Activated CD4-positive, alpha-beta T cell treated with anti-CD3 and anti-CD28 coated beads for 4 hours (primary cell): ENCODE results near the gene AQP6.
"Not testable (repeated sequence)": the region's sequence is repeated elsewhere in the genome, so short reads cannot be mapped to it uniquely, and the experiment has no call there.

Experiments
- DNase-seq, 2 donors: peaks; one replicate each; pipeline ENCODE4 v3.0.0-alpha.2; 2020

AQP6 gene

DNA sequence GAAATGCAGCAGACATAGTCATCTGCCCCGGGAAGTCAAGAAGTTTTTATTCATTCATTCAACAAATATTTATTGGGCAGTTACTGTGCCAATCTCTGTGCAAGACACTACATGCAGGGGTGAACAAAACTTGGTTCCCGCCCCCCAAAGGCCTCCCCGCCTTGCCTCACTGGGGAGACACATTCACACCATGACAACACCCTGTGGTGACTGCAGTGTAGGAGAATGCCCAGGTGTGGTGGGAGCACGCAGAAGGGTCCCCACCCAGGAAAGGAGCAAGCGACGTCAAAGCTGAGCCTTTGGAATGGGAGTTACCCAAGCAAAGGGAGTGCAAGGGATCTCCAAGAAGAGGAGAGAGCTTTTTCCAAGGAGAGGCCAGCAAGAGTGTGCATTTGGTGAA lies 1.6 kb upstream of the AQP6 start:
- no peak for DNase-seq

DNA sequence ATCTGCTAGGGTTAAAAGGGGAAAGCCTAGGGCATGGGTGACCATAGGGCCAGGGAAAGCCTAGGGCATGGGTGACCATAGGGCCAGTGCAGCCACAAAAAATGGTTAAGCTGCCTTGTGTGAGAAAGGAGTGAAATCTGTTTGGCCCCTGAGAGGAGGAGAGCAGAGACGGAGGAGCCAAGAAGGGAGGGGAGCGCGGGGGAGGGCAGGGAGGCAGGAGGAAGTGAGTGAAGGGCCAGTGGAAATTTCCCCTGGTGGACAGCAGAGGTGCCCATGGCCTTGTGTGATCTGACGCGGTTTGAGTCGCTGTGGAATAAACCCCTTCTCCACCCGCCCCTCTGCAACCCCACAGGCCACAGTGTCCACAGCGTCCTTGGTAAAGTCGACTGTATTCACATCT lies 618 bp upstream of the AQP6 start:
- no peak for DNase-seq

DNA sequence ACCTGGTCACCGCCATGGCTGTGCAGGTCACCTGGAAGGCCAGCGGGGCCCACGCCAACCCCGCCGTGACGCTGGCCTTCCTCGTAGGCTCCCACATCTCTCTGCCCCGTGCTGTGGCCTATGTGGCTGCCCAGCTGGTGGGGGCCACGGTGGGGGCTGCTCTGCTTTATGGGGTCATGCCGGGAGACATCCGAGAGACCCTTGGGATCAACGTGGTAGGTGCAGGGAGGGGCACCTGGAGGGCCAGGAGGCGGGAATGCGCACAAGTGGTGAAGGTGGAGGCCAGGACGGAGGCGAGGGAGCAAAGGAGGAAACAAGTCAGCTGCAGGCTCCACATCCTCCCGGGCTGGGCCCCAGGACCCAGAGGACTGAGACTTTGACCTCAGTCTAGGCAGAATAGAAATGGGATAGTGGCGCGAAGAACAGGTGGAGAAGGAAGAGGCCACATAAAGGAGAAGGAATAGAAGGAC lies 649 bp downstream of the AQP6 start:
- DNase-seq, result no peak

DNA sequence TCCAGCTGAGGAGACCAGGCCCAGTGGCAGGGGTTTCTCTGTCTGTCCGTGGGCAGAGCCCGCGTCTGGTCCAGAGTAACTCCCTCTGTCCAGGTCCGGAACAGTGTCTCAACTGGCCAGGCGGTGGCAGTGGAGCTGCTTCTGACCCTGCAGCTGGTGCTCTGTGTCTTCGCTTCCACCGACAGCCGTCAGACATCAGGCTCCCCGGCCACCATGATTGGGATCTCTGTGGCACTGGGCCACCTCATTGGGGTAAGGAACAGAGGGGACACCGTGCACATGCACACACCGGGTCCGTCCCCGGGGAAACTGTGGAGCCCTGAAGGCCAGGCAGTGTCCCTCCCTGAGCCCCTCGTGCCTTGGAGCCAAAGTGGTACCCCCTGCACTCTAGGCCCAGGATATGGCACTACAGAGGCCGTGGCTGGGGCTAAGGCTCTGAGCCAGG lies 1.5 kb downstream of the AQP6 start:
- no peak for DNase-seq

DNA sequence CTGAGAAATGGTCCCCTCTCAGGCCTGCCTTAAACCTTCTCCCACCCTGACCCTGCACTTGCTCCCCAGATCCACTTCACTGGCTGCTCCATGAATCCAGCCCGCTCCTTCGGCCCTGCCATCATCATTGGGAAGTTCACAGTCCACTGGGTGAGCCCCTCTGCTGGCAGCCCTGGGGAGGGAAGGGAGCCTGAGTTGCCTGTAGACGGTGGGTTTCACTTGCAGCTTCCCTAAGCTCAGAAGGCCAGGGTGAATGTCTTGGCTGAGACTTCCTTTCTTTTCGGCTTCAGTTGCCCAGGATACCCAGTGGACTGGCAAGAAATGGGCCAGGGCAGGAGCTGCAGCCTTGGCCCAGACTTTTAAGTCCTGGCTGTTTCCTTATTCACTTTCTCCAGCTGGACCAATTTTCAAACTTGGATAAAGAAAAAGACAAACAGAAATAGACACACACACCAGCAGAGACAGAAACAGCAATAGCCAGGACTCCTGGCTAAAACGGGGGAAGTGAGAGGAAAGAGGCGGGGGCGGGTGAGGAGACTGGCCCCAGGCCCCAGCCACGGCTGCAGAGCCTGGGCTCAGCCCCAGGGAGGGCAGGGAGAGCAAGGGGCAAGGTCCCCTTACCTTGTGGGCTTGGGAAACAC lies 2.0 kb downstream of the AQP6 start:
- no peak for DNase-seq

DNA sequence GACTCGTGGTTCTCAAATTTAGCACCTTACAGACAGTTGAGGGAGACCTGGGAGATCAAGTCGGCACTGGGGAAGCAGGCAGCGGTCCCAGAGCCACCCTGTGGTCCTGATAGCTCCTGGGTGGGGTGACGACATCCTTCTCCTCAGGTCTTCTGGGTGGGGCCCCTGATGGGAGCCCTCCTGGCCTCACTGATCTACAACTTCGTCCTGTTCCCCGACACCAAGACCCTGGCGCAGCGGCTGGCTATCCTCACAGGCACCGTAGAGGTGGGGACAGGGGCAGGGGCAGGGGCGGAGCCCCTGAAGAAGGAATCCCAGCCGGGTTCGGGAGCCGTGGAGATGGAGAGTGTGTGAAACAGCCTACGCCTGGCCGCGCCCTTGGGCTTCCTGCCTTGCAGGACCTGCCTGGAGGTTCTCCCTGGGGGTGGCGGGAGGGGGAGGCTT lies 2.6 kb downstream of the AQP6 start:
- no peak for DNase-seq

DNA sequence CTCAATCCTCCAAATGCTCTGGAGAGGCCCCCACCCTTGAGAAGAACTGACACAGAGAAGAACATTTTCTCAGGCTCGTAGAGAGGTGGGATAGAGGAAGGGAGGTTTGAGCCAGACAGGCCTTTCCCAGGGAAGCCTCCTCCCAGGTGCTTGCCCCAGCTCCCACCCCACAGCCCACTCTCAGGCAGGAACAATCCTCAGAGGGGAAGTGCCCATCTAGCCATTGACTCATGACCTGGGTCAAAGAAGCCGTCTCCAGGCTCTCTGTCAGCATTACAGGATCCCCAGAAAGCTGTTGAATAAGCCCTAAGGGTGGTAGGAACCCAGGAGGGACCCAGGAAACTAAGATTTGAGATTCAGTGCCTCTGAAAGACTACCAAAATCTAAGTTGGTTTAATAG lies 3.8 kb downstream of the AQP6 start:
- DNase-seq, result no peak

DNA sequence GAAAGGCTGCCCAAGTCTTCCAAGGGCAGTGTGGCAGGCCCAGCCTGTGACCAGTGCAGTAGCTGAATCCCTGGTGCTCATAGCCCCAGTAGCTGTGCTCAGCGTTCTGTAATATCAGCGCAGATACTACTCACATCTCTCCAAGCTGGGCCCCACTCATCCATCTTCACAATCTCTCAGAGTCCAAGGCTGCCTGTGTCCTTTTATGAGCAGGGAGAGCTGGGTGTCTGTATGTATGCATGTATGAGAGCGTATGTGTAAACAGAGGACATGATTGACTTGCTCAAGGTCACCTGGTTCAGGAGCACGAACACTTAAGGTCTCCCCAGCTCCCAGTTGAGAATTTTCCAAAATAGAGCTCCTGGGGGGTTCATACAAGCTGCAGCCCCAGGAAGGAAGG lies 5.4 kb downstream of the AQP6 start:
- no peak for DNase-seq

DNA sequence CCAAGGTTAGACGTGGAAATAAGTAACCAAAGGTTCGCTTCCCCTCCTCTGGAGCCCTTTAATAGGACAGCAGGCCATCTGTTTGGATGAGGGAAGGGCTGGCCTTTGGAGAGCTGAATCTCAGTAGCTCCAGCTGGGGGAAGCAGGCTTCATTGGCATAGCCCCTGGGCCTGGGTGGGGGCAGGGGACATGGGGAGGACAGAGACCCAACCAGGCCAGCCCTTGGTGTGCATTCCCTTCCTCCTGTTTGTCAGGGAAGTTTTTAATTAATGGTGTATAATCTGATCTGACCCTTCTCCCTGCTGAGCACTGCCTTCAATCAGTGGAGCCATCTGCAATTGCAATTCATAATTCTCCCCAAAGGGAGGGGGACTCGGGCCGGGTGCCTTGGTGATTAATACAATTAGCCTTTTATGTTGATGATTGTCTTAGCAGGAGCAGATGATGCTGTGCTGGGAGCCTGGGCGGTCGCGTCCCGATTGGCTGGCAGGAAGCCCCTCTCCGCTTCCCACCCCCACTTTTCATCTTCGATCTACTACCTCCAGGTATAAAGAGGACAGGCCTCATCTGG lies 6.4 kb downstream of the AQP6 start:
- DNase-seq, result no peak

DNA sequence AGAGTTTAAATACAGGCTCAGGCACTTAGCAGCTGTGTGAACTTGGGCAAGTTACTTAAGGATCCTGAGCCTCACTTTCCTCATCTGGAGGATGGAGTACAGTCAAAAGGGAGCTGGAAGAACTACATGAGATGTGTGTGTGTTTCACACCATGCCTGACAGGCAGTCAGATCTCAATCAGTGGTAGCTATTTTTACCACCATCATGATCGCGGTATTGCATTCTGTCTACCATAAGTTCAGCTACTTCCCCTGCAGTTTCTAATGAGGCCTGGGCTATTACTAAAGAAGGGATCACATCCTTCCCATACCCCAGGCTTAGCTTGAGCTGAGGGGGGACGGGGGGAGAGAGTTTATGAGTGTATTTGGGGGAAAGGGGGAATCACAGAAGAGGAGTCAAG lies 7.0 kb downstream of the AQP6 start:
- no peak for DNase-seq

DNA sequence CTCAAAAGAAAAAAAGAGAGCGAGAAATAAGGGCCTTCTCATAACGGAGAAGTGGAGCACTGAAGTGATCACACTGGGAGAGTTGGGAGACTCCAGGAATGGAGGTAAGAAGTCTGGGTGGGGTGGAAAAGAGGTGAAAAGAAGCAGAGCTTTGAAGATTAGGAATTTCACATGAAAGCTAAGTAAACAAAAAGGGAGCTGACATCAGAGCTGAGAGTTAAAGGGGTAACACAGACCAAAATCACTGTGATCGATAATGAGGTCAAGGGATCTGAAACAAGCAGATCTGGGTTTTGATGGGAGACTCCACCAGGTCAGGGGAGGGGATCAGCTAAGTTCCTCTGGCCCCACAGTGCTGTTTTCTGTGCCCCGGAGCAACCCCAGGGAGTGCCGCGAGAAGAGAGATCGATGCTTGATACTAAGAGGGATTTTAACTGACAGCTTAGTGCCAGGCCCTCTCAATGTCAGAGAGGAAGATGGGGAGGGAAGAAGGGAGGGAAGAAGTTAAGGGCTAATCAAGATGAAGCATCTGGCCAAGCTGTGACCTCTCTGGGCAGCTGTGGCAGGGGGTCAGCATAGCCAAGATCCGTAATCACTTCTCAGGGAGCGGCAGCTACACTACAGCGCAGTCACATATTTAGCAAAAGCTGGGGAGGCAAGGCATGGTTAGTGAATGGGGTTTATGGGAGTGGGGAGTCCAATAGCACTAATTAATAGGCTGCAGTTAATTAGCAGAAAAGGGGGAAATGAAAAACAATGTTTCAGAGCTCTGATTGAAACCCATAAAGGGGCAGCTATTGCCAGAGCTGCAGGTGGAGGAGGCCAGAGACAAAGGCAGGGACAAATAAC lies 8.0 kb downstream of the AQP6 start:
- no peak for DNase-seq

DNA sequence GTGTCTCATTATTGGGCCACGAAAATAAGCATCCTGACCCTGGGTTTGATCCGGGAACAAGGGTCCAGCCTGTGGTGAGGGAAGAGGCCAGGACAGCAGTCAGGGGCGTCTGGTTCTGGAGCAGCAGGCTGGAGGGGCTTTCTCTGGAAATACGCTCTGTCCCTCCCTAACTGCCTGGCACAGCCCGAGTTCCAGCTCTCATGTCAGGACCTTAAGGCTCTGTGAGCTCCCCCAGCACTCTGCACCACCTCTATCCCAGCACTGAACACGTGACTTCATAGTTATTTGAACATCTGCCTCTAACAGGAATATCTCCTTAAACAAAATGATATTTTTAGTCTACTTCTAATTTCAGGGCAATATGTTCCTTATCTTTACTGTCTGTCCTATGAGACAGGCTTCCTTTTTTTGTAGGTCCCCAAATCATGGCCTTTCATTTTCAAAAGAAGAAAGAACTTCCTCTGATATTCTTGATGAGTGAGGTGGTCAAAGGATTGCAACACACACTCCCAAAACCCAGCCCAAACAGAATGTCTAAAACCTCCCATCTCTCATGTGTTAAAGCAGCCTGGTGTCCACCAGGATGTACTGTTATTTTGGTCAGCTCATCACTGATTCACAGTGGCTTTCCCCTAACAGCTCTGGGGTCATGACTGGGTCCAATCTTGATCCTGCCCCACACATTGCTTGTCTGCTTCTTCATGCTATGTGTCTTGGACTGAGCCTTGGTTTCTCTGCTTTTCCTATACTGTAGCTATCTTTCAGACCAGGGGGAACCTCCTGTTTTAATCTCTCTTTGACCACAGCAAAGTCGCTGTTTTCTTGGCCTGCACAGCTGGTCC lies 9.7 kb downstream of the AQP6 start:
- no peak for DNase-seq

DNA sequence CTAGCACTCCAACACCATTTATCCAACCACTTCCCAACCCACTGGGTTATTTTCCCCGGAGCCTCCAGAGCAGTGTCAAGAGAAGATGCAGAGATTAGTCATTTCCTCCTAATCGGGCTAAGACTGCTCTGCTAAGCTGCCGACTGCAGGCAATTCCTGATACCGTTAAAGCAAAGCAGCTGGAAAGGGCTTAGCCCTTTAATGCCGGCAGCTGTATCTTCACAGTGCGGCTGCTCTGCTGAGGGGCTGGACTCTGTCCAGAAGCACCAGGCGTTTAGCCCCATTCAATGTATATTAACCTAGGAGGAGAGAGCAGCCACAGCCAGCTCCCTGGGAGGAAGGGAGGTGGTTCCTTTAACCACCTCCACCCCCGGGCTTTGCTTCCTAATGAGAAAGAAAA lies 11.1 kb downstream of the AQP6 start:
- no peak for DNase-seq

DNA sequence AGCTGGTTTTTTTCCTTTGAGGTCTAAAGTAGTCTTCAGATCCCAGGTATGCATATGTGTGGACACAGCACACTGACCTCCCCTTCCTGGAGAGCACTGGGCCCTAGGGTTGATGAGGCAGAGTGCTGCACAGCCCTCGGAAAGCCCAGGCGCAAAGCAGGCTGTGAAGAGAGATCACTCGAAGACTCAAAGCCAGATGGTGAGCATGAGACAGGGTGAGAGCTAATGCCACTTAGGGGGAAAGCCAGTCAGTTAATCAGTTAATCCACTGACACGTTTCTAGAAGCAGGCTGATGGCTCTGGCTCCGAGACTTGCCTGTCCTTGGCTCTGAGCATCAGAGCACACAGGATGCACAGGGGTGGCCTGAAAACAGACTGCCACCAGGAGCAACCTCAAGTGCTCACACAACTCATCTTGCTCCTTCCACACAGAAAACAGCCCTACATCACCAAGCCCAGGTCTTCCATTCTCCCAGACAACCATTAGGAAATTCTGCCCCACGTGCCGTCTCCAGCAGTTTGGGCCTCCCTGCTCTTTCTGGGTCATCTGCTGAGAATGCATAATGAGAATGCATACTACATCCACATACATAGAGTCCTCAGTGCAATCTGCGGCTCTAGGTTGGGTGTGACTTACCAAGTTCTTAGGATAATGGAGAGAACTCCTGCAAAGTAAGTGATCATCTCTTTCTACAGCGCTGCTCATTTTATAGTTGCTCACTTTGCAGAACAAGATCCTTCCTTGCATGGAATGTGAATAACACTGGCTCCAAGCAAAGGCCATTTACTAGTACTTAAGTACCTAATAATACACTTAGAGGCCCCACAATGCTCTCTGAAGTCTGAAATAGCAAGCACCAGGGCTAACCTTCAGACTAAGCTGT lies 12.0 kb downstream of the AQP6 start:
- DNase-seq, result no peak

DNA sequence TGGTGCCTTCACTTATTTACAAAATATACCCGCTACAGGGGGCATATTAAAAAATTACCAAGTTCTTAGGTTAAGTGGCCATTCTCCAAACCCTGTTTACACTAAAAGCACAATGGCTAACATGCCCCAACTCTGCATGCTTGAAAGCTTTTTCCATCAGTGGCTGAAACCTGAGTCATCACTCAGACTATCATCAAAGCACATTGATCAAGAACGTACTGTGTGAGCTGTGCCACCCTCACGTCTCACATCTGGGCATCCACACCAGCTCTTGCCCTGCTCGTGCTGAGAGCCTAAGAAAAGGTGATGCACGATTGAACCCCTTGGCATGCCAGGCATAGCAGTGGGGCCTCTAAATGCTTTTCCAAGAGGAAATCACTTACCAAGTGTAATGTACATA lies 13.2 kb downstream of the AQP6 start:
- no peak for DNase-seq

DNA sequence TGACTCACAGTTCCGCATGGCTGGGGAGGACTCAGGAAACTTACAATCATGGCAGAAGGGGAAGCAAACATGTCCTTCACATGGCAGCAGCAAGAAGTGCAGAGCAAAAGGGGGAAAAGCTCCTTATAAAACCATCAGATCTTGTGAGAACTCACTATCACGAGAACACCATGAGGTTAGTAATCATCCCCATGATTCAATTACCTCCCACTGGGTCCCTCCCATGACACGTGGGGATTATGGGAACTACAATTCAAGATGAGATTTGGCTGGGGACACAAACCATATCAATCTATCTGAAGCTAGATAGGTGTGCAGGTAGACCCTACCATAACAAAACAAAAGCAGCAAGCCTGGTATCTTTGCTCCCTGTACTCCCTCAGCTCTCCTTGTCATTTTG lies 13.7 kb downstream of the AQP6 start:
- not testable (repeated sequence) for DNase-seq

DNA sequence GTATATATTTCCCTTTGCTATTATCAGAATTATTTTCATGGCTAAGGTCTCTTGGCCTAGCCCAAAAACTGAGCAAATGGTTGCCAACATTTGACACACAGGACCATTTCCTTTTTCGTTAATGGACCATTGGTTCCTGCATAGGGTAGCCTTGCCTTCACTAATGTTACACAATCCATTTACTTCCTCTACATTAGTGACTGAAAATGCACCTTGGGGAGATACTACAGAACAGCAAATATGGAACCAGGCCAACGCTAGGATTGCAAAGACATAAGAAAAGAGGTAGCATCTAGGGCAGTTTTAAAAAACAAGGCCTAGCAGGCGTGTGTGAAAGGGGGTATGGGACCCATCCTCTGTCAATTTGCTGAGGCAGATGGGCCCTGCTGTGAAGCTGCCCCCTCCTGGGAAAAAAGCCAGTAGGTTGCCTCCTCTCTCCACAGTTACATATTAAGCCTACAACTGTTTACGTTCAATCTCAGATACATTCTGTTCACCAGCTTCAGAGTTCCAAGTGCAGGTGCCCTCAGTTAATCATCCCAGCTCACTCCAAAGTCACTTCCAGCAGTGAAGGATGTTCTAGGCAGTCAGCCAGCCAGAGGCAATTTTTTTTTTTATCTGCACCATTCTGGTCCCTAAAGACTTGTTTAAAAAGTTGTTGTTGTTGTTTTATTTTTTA lies 15.0 kb downstream of the AQP6 start:
- no peak for DNase-seq

DNA sequence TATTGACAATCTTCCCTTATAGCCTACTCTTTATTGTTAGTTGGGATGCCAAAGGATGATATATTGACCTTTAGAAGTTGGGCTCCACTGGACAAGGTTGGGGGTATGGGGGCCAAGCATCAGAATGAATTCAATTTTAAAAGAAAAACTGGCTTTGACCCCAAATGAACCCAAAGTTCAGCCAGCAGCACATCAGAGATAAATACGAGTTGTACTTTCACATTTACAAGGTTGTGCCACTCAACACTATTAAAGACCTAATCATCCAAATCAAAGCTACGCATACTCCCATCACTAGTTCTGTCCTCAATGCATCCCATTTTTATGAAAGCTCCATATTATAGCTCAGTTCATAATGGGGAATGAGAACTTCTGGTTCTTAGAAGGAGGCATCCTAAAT lies 16.7 kb downstream of the AQP6 start:
- DNase-seq, result not testable (repeated sequence)

DNA sequence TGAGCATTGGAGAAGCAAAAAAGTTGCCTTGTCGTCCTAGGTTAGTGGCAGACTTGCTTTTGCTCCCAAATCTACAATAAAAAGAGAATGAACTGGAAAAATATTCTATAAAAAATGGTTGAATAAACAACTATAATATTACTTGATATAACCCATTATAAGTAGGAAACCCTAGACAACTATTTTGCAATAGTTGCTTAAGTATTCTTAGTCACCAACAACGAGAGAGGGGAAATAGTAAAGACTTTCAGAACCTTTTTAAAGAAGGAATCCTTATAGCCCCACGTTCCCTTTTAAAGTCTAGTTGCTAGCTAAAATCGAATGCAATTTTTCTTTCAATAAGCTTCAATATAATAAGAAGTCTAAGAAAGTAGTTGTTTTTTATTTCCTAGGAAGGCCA lies 17.5 kb downstream of the AQP6 start:
- no peak for DNase-seq

DNA sequence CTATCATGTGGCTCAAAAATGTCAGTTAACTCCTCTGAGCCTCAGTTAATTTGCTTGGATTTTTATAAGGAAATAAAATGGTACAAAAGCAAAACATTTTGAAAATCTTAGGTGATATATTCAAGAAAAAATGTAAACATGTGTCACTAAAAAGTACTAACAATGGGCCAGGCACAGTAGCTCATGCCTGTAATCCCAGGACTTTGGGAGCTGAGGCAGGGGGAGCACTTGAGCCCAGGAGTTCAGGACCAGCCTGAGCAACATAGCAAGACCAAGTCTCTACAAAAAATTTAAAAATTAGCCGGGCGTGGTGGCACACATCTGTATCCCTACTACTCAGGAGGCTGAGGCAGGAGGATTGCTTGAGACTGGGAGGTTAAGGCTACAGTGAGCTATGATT lies 25.7 kb downstream of the AQP6 start:
- no peak for DNase-seq

DNA sequence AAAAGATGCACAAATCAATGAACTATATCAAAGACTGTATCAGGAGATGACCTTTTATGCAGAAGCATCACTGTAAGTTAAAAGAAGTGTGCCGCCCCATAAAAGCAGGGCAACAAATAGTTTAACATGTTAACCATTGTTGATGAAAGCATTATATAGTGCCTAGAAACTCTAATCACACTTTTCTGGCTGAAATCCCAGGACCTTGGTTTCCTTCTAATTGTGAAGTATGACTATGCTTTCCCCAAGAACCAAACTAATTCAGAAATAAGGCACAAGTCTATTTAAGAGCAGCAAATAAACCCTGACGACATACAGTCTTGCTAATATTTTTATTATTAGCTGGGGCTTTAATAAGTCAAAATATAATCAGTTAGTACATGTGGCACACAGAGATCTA lies 30.8 kb downstream of the AQP6 start:
- DNase-seq, result no peak

DNA sequence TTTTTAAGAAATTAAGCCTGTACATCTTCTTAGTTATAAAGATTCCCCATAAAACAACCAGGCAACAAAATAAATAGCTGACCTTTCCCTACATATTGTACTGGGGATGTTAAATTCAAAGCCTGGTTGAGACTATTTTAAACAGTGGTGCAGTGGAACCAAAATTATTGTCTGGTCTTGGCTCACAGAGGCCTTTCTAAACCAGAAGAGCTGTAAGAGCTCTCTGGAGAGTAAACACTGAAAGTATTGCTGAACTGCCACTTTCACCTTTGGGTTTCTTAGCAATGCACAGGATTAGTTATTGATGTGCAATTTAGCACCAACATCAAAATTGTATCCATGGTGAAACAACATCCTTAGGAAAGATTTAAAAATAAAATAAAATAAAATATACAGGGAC lies 31.9 kb downstream of the AQP6 start:
- DNase-seq, result no peak
